Right lung (tissue), 10 donors: ENCODE measurements around the gene FAM236D. TPM values are rescaled to one million over a fixed set of nuclear protein-coding genes. Genes with fewer than 3 reads are reported as not detected.
"Not testable (repeated sequence)": the region's sequence is repeated elsewhere in the genome, so short reads cannot be mapped to it uniquely, and the experiment has no call there.

Experiments used
- DNase-seq, 2 donors: peaks; one replicate each; pipeline ENCODE4 v3.0.0-alpha.2; 2013
- long read RNA-seq, 8 donors: transcript quantifications; one replicate each; lab custom pipeline, GENCODE V29; 2026
- polyA plus RNA-seq, 5 donors: library from polyadenylated mRNA; unstranded; fragments of 120-200 nt; gene quantifications; one replicate each; pipeline versions ENCODE4 v1.2.1 to v1.2.3, GENCODE V29; 2013; ENCODE audit warnings: inconsistent platforms in 1 of 5, low replicate concordance in 1 of 5; ENCODE audit not compliant: insufficient read length in 5 of 5, insufficient read depth in 1 of 5

The FAM236D gene
- polyA plus RNA-seq, result not detected
- long read RNA-seq, donor 1, result 0 reads
- long read RNA-seq, donor 2, result 0 reads
- long read RNA-seq, donor 3, result 0 reads
- long read RNA-seq, donor 4, result 0 reads
- long read RNA-seq, donor 5, result 0 reads
- long read RNA-seq, donor 6, result 0 reads
- long read RNA-seq, donor 7, result 0 reads
- long read RNA-seq, donor 8, result 0 reads

GRCh38 chrX:72808110-72808509 lies at the start of gene FAM236D:
Gene FAM236D (minus strand): TSS chrX:72808210. CDS start chrX:72808110, 100 bp downstream.
- DNase-seq, result not testable (repeated sequence)

GRCh38 chrX:72837532-72837931 lies 29.5 kb upstream of the FAM236D start:
- not testable (repeated sequence) for DNase-seq

GRCh38 chrX:72830701-72831100 lies 22.7 kb upstream of the FAM236D start:
- not testable (repeated sequence) for DNase-seq

GRCh38 chrX:72790390-72790789 lies 17.6 kb downstream of the FAM236D start:
- DNase-seq, result not testable (repeated sequence)

- DNase-seq, result not testable (repeated sequence)
These were observed 19.9 kb downstream of the FAM236D start for GRCh38 chrX:72788142-72788541.

GRCh38 chrX:72783964-72784363 lies 24.0 kb downstream of the FAM236D start:
- DNase-seq, result not testable (repeated sequence)

- DNase-seq, result not testable (repeated sequence)
These were observed 24.6 kb downstream of the FAM236D start for GRCh38 chrX:72783365-72783936.

- DNase-seq, result not testable (repeated sequence)
These were observed 25.4 kb downstream of the FAM236D start, which contains the start of gene FAM236B for GRCh38 chrX:72782560-72782959. Gene FAM236B (minus strand): TSS chrX:72782660. CDS start chrX:72782560, 100 bp downstream.

- not testable (repeated sequence) for DNase-seq
These were observed 29.9 kb downstream of the FAM236D start for GRCh38 chrX:72778146-72778545.

- DNase-seq, result not testable (repeated sequence)
These were observed 30.6 kb downstream of the FAM236D start for GRCh38 chrX:72777467-72777790.

GRCh38 chrX:72776653-72777466 lies 31.1 kb downstream of the FAM236D start, which contains the start of gene DMRTC1B:
Gene DMRTC1B (plus strand): TSS chrX:72776890. CDS start chrX:72845136, 68,246 bp downstream.
- not testable (repeated sequence) for DNase-seq

- not testable (repeated sequence) for DNase-seq
These were observed 47.6 kb downstream of the FAM236D start for GRCh38 chrX:72760454-72760853.

Other genes starting within 250 kb of the FAM236D start
- 10 to 100 TPM; 31.5 to 48.3 (median 41.2) TPM for gene HDAC8, start 235.4 kb downstream of the FAM236D start, polyA plus RNA-seq
- 1 to 10 TPM; 2.4 to 5.3 (median 4.2) TPM for gene PHKA1, start 93.9 kb downstream of the FAM236D start, polyA plus RNA-seq
- gene DMRTC1B, start 31.3 kb downstream of the FAM236D start, polyA plus RNA-seq, result 1 to 10 TPM; 1.7 to 3.5 (median 2.9) TPM
- not detected for gene FAM236B, start 25.6 kb downstream of the FAM236D start, polyA plus RNA-seq
- not detected for gene FAM236C, start 104.4 kb upstream of the FAM236D start, polyA plus RNA-seq
- gene FAM236A, start 130.0 kb upstream of the FAM236D start, polyA plus RNA-seq, result under 1 TPM in 2 of 5 donors, not detected in 3; 0.27 to 0.34 TPM
- gene DMRTC1, start 135.6 kb upstream of the FAM236D start, polyA plus RNA-seq, result 1 to 10 TPM in 1 of 5 donors, under 1 TPM in 4; 0.21 to 1.7 (median 0.41) TPM
- gene PABPC1L2B, start 194.7 kb upstream of the FAM236D start, polyA plus RNA-seq, result not detected